GM12891 (cell line): ENCODE measurements around the gene PGGHG.

ENCODE experiments used
- PAX5 ChIP-seq: IDR thresholded peaks from 2 replicates; pipeline ENCODE4 v1.6.1; 2011; ENCODE audit warnings: low read length, moderate library complexity, mild to moderate bottlenecking; ENCODE audit not compliant: insufficient read depth, severe bottlenecking
- POLR2A ChIP-seq: IDR thresholded peaks from 2 replicates; pipeline ENCODE4 v1.6.1; 2011; ENCODE audit warnings: low read depth, low read length, control low read depth
- POLR2AphosphoS5 ChIP-seq: IDR thresholded peaks from 2 replicates; pipeline ENCODE4 v1.6.1; 2011; ENCODE audit warnings: low read depth, low read length, control low read depth
- SPI1 ChIP-seq: IDR thresholded peaks from 2 replicates; pipeline ENCODE4 v1.6.1; 2011; ENCODE audit warnings: low read depth, low read length, control low read depth
- TAF1 ChIP-seq: IDR thresholded peaks from 2 replicates; pipeline ENCODE4 v1.6.1; 2011; ENCODE audit warnings: low read depth, low read length, control low read depth

DNA sequence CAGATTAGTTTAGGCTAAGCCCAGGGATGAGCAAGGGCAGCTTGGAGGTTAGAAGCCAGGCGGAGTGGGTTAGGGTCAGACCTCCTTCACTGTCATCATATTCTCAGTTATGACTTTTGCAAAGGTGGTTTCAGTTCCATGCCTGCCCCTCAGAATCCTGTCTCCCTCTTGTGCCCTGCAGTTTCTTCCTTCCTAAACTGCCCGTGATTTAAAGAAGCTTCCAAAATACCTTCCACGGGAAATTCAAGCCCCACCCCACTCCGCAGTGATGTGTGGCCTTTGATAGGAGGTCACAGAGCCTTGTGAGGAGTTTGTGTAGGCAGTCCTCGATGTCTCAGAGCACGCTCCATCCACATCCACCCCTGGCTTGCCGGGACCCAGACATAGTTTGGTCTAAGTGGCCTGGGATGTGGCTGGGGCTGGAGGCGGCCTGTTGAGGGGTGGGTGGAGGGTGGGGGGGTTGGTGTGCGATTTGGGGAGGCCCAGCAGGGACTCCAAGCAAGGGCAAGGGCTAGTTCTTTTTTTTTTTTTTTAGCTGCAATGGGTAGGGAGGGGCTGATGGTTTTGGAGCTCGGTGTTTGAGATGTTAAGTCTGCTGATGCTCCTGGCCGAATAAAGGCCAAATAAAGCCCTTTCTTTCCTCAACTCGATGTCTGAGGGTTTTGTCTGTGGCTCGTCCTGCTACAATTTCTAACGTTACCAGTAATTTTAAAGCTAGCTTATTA is 23.3 kb downstream of the PGGHG start:
- TF ChIP-seq POLR2AphosphoS5 (no peak), POLR2A (no peak), TAF1 (no peak), SPI1 (peak; percentile 68), PAX5 (no peak)
